ENCODE data around the gene SOX21.

- TF ChIP-seq ZNF274 (IDR thresholded peaks at IDR 0.05; ENCODE audit: low read depth, low read length) (no peak), YY1 (IDR thresholded peaks at IDR 0.05; ENCODE audit: insufficient read depth, insufficient read length) (no peak)
These were observed 46.9 kb upstream of the SOX21 start for GRCh38 chr13:94759120-94759728.
